GM12872 (cell line): ENCODE measurements around the gene UPP2.

Source experiments
- CTCF ChIP-seq: IDR thresholded peaks from 3 replicates; pipeline ENCODE4 v1.5.1; 2011; ENCODE audit warnings: low read depth, mild to moderate bottlenecking, low read length, moderate library complexity; ENCODE audit not compliant: insufficient read depth

The UPP2 gene

DNA sequence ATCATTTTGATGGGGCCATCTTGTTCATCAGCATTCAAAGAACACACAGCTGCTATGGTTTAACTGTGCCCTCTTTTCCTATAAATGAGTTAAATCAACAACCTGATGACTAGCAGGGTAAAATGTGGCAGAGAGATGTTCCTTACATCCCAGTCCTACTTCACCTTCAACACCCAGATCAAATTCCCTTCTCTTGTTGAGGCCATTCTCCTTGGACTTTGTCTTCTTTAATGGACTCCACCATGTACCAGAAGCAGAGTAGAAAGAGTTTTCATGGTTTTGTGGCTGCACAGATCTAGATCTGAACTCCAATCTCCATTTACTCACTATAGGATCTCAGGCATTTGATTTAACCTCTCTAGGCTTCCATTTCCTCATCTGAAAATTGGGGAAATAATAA lies 6.4 kb upstream of the UPP2 start:
- no peak for TF ChIP-seq CTCF

DNA sequence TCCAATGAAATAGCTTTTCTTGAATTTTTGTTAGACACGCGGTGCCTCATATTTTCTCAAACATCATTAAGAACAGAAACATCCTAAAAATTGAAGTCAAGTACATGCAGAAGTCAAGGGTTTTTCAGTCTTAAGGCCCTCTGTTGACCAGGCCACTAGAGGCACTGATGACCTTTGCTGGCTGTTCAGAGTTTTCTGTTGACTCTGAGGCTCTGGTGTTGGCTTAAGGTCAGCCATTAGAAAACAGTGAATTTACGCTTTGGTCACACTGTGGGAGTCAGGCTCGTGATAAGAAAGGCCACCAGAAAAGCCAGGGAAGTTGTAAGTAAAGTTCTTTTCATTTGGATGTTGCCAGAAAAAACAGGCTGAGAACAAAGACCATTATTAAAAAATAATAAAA lies 5.8 kb upstream of the UPP2 start:
- no peak for TF ChIP-seq CTCF

DNA sequence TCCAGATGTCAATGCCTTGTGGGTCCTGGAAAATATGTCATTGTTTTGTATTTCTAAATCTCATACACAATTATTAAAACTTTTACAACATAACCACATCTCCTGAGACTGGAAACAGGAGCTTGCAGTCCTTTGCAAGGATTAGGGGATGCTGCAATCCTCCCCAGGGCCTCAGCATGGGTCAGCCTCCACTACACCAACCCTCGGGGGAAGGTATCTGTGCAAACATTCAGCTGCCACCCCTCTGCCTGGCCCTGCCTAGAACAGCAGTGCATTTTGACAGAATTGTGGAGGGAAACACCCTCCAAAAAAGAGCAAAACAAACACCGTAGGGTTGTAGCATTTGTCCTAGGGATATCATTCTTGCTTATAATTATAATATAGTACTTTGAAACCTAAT lies 4.2 kb upstream of the UPP2 start:
- no peak for TF ChIP-seq CTCF

GRCh38 chr2:158098178-158098577 lies 3.5 kb upstream of the UPP2 start:
- no peak for TF ChIP-seq CTCF

- TF ChIP-seq CTCF: no peak
Measured at GRCh38 chr2:158099716-158100115, 2.0 kb upstream of the UPP2 start.

DNA sequence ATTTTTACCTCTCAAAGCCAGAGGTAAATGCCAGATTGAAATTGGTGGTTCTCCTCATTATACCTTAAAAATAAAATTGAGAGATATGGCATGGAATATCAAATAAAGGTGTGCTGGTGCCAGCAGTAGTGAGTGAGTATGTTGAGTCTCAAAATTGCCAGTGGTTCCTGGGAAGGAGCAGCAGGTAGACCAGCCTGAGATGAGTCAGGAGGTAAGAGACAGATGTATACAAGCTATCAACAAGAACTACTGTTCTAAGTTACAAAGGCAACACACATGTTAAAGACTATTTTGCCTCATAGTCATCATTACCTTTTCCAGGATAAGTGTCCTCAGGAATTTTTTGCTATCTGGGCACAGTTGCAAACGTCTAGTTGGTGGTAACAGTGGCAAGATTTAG lies 1.3 kb upstream of the UPP2 start:
- TF ChIP-seq CTCF: no peak

GRCh38 chr2:158102446-158102845 lies 770 bp downstream of the UPP2 start:
- no peak for TF ChIP-seq CTCF
